ENCODE measurements around the gene ZNF823. TPM values are rescaled to one million over a fixed set of nuclear protein-coding genes. Genes with fewer than 3 reads are reported as not detected.

Gene ZNF823
- total and polyA plus RNA-seq, 2 of the 13 experiments (the other 11 are each of a cell fraction or from before 2014, with no cell fraction given) = 5.7 to 11.7 TPM

GRCh38 chr19:11756965-11757364 is 18.2 kb upstream of the ZNF823 start (continued):
- TF ChIP-seq MTA3 (CRISPR knock-in tag; IDR thresholded peaks at IDR 0.05) = no peak
- TF ChIP-seq FOXA1 (IDR thresholded peaks at IDR 0.05) = no peak
- TF ChIP-seq FOXA1 (CRISPR knock-in tag; IDR thresholded peaks at IDR 0.05) = no peak
- TF ChIP-seq MEF2D (CRISPR knock-in tag; IDR thresholded peaks at IDR 0.05) = no peak
- no peak for TF ChIP-seq NFE2 (CRISPR knock-in tag; IDR thresholded peaks at IDR 0.05)
- TF ChIP-seq U2AF2 (IDR thresholded peaks at IDR 0.05; ENCODE audit: low read depth, low read length) = no peak
- no peak for TF ChIP-seq ZNF768 (CRISPR knock-in tag; IDR thresholded peaks at IDR 0.05)
- TF ChIP-seq, protein P1, sequence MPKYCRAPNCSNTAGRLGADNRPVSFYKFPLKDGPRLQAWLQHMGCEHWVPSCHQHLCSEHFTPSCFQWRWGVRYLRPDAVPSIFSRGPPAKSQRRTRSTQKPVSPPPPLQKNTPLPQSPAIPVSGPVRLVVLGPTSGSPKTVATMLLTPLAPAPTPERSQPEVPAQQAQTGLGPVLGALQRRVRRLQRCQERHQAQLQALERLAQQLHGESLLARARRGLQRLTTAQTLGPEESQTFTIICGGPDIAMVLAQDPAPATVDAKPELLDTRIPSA (CRISPR knock-in tag; IDR thresholded peaks at IDR 0.05; ENCODE audit: borderline replicate concordance) = no peak
- TF ChIP-seq, protein P2, sequence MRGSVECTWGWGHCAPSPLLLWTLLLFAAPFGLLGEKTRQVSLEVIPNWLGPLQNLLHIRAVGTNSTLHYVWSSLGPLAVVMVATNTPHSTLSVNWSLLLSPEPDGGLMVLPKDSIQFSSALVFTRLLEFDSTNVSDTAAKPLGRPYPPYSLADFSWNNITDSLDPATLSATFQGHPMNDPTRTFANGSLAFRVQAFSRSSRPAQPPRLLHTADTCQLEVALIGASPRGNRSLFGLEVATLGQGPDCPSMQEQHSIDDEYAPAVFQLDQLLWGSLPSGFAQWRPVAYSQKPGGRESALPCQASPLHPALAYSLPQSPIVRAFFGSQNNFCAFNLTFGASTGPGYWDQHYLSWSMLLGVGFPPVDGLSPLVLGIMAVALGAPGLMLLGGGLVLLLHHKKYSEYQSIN (CRISPR knock-in tag; IDR thresholded peaks at IDR 0.05; ENCODE audit: borderline replicate concordance) = no peak

DNA sequence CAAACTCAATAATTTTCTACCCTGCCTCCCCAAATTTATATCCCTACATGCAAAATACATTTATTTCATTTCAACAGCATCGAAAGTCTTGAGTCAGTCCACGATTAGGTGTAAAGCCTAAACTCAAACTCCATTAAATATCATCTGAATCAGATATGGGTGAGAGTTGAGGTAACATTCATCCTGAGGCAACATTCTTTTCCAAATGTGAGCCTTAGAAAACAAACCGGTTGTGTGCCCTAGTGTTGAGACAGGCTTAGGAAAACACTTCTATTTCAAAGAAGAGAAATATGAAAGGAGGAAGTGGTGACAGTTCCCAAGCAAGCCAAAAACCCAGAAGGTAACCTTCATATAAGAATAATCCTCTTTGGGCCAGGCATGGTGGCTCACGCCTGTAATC is 15.9 kb upstream of the ZNF823 start:
- no peak overlapping the region; the same call in 1 of the 2 replicates for H3K4me2 ChIP-seq (ENCODE audit: low read depth, low read length)
- BruUV-seq (replicated peaks) = no TSS peak
- in situ Hi-C loops (cut with HindIII; ENCODE audit: extremely low pct_ligation_motif_present, low pct_unique_long_range_greater_than_20kb) (no loop called here), intact Hi-C loops (cut with micrococcal nuclease; ENCODE audit: unreplicated experiment) (no loop called here)
- no peak overlapping the region for H2AFZ ChIP-seq (ENCODE audit: low read length)
- H3K79me2 ChIP-seq (ENCODE audit: insufficient read depth, low read length) = no peaks in the 10 kb centered on the region
- peaks cover 0 to 8% of the 10 kb centered on the region in 2 experiments; a peak in 1 of 5 replicates for H3K27me3 ChIP-seq (ENCODE audit: control insufficient read depth in 1 of 2, insufficient read depth in 2 of 2, low read length in 2 of 2)
- H4K20me1 ChIP-seq (ENCODE audit: insufficient read depth, low read length) = no peaks in the 10 kb centered on the region
- no peak overlapping the region for H3K9ac ChIP-seq (ENCODE audit: insufficient read depth, low read depth, low read length)
- no peak for FAIRE-seq
- H3K27ac ChIP-seq (ENCODE audit: extremely low read length, insufficient read depth, low read length) = no peak overlapping the region
- no peaks in the 10 kb centered on the region; the same call in 1 of the 2 replicates for H3K9me3 ChIP-seq (ENCODE audit: low read length)
- no peak for ATAC-seq
- H3K4me3 ChIP-seq (replicated peaks in 1 of 3; ENCODE audit: insufficient read depth in 1 of 3, low read depth in 2 of 3, low read length in 3 of 3) = no peak overlapping the region
- H3K36me3 ChIP-seq (replicated peaks in 1 of 2; ENCODE audit: control insufficient read depth in 1 of 2, insufficient read depth in 2 of 2, low read length in 2 of 2) = no peaks in the 10 kb centered on the region
- TF ChIP-seq ZNF282 (IDR thresholded peaks at IDR 0.05; ENCODE audit: partially characterized antibody) (no peak), ZFP90 (CRISPR knock-in tag; IDR thresholded peaks at IDR 0.05; ENCODE audit: borderline replicate concordance) (no peak), SMARCC2 (IDR thresholded peaks at IDR 0.05) (no peak), ZNF17 (CRISPR knock-in tag; IDR thresholded peaks at IDR 0.05) (no peak), ZFP41 (CRISPR knock-in tag; IDR thresholded peaks at IDR 0.05; ENCODE audit: borderline replicate concordance) (no peak), IKZF1 (IDR thresholded peaks at IDR 0.05) (no peak), THRA (CRISPR knock-in tag; IDR thresholded peaks at IDR 0.05; ENCODE audit: borderline replicate concordance) (no peak), ZNF136 (CRISPR knock-in tag; IDR thresholded peaks at IDR 0.05; ENCODE audit: low read depth) (no peak), TRIM24 (CRISPR knock-in tag; IDR thresholded peaks at IDR 0.05) (no peak)
- TF ChIP-seq, protein P3, sequence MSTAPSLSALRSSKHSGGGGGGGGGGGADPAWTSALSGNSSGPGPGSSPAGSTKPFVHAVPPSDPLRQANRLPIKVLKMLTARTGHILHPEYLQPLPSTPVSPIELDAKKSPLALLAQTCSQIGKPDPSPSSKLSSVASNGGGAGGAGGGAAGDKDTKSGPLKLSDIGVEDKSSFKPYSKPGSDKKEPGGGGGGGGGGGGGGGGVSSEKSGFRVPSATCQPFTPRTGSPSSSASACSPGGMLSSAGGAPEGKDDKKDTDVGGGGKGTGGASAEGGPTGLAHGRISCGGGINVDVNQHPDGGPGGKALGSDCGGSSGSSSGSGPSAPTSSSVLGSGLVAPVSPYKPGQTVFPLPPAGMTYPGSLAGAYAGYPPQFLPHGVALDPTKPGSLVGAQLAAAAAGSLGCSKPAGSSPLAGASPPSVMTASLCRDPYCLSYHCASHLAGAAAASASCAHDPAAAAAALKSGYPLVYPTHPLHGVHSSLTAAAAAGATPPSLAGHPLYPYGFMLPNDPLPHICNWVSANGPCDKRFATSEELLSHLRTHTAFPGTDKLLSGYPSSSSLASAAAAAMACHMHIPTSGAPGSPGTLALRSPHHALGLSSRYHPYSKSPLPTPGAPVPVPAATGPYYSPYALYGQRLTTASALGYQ (CRISPR knock-in tag; IDR thresholded peaks at IDR 0.05) = no peak
- POLR2A ChIA-PET = interaction anchor here (2.4 kb wide), 1 partner anchor 12 kb away, joined by 5 read pairs; the partner anchor contains the start of gene ZNF441
- no peak for DNase-seq (ENCODE audit: low spot score)
- H3K4me1 ChIP-seq (ENCODE audit: insufficient read depth, low read length) = peaks cover 4% of the 10 kb centered on the region
- WGBS (ENCODE audit: low lambda C conversion rate) = 11% methylated on average over 4 of the region's 4 CpGs
- CTCF ChIA-PET (ENCODE audit: low intra/inter-chr PET ratio, low total read pairs) = no interaction called here
